Gastrocnemius medialis (tissue), 4 donors: Measurements from ENCODE around the gene CBLIF.

Experiments
- CTCF ChIP-seq, 5 experiments: fragments of 450-650 bp in 3 of 5; fragments of 200-600 bp in 2 of 5; sonication (generic) in 2 of 5; IDR thresholded peaks in 4 of 5; conservative IDR thresholded peaks in 1 of 5; 1 replicate in 4 of 5; 2 replicates in 1 of 5; pipeline ENCODE4 v1.5.1; 2016 to 2019; ENCODE audit warnings: antibody characterized with exemption in 5 of 5, mild to moderate bottlenecking in 3 of 5, moderate library complexity in 3 of 5
- POLR2A ChIP-seq, 2 donors: fragments of 450-650 bp; IDR thresholded peaks; one replicate each; pipeline ENCODE4 v1.6.1; 2017; ENCODE audit warnings: antibody characterized with exemption in 2 of 2, mild to moderate bottlenecking in 2 of 2, moderate library complexity in 2 of 2

DNA sequence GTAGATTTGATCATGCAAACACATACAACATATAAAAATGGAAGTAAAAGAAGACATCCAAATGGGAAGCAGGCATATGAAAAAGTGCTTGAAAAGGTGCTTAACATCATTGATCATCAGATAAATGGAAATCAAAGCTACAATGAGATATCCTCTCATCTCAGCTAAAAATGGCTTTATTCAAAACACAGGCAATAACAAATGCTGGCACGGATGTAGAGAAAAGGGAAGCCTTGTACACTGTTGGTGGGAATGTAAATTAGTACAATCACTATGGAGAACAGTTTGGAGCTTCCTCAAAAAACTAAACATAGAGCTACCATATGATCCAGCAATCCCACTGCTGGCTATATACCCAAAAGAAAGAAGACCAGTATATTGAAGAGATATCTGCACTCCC lies 21.5 kb upstream of the CBLIF start:
- TF ChIP-seq CTCF (IDR thresholded peaks at IDR 0.05 in 4 of 5, conservative IDR thresholded peaks at IDR 0.05 in 1 of 5) (no peak), POLR2A (IDR thresholded peaks at IDR 0.05) (no peak)
